Measurements from ENCODE around the gene PRKCQ. TPM values are rescaled to one million over a fixed set of nuclear protein-coding genes. Genes with fewer than 3 reads are reported as not detected.

Gene PRKCQ
- total RNA-seq, 2 experiments from 2014 or later: 4.0 to 7.8 TPM

DNA sequence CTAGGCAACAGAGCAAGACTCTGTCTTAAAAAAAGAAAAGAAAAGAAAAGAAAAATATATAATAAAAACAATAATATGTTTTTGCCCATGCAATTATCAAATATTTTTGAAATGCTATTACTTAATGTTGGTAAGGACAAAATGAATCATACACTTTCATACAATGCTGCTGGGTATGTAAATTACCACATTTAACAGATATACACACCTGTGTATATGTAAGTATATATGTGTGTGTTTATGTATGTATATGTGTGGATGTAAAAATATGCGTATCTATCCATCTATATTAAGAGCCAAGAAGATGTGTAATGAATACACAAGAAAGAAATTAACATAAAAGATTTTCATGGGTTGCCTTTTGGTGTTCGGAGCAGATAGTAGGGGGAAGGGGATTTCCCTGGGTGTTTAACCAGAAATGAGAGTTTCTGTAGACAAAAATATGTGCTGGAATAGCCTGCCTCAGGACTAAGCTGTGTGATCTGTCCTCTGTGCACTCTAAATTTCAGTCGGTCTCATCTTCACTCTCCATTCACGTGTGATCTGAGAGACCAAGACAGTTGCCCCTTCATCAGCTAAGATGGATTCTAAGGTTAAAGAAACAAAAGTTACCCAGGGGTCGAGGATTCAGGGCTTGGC, 61.2 kb downstream of the PRKCQ start:
- intact Hi-C loops (cut with micrococcal nuclease; ENCODE audit: unreplicated experiment): no loop called here
- H3K4me1 ChIP-seq (ENCODE audit: insufficient read depth, low read length, poor library complexity, severe bottlenecking): no peaks in the 10 kb centered on the region
- TF ChIP-seq EZH2phosphoT487 (IDR thresholded peaks at IDR 0.05; ENCODE audit: borderline replicate concordance, low read depth, low read length): no peak
- TF ChIP-seq, protein P1, sequence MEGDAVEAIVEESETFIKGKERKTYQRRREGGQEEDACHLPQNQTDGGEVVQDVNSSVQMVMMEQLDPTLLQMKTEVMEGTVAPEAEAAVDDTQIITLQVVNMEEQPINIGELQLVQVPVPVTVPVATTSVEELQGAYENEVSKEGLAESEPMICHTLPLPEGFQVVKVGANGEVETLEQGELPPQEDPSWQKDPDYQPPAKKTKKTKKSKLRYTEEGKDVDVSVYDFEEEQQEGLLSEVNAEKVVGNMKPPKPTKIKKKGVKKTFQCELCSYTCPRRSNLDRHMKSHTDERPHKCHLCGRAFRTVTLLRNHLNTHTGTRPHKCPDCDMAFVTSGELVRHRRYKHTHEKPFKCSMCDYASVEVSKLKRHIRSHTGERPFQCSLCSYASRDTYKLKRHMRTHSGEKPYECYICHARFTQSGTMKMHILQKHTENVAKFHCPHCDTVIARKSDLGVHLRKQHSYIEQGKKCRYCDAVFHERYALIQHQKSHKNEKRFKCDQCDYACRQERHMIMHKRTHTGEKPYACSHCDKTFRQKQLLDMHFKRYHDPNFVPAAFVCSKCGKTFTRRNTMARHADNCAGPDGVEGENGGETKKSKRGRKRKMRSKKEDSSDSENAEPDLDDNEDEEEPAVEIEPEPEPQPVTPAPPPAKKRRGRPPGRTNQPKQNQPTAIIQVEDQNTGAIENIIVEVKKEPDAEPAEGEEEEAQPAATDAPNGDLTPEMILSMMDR (conservative IDR thresholded peaks at IDR 0.05; ENCODE audit: low read length): no peak
- no peak overlapping the region for H2AFZ ChIP-seq (ENCODE audit: low read length)
- H3K79me2 ChIP-seq (ENCODE audit: insufficient read depth, low read depth, low read length): no peaks in the 10 kb centered on the region
- H3K4me3 ChIP-seq (ENCODE audit: low read depth, low read length, poor library complexity, severe bottlenecking): no peak overlapping the region
- no peaks in the 10 kb centered on the region for H3K36me3 ChIP-seq (ENCODE audit: insufficient read depth, low read length)
- ChIA-PET CTCF (ENCODE audit: unreplicated experiment) (no interaction called here), POLR2A (no interaction called here)
- H3K27ac ChIP-seq (ENCODE audit: low read depth, low read length, poor library complexity, severe bottlenecking): no peak overlapping the region
- no peaks in the 10 kb centered on the region for H3K9me3 ChIP-seq (ENCODE audit: low read length)
- no TSS peak for BruUV-seq (replicated peaks)
- DNase-seq (ENCODE audit: low spot score): no peak
- H4K20me1 ChIP-seq (ENCODE audit: insufficient read depth, low read length): no peaks in the 10 kb centered on the region
- H3K4me2 ChIP-seq (ENCODE audit: low read length): no peak overlapping the region
- H3K9me2 ChIP-seq (ENCODE audit: insufficient read depth, low read length): no peaks in the 10 kb centered on the region

DNA sequence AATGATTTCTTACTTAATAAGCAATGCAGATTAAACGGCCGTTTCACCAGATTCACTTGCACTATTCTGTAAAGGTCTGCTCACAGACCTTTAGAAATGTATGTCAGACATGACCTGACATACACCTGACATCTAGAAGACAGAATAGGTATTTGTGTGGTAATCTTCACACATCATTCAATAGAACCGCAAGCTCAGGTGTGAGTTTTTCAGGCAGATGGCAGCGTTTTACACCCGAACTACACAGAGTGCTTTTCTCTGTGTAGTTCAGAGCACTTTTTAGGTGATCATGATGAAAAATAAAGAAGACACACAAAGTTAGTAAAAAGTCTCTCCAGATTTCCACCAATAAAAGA, 63.2 kb downstream of the PRKCQ start:
- CTCF ChIA-PET (ENCODE audit: unreplicated experiment): no interaction called here
- Histone ChIP-seq H3K9me3 (ENCODE audit: low read length) (no peaks in the 10 kb centered on the region), H3K27ac (ENCODE audit: low read depth, low read length, poor library complexity, severe bottlenecking) (no peak overlapping the region), H3K4me1 (ENCODE audit: insufficient read depth, low read length, poor library complexity, severe bottlenecking) (no peaks in the 10 kb centered on the region), H2AFZ (ENCODE audit: low read length) (no peak overlapping the region), H3K79me2 (ENCODE audit: insufficient read depth, low read depth, low read length) (no peaks in the 10 kb centered on the region), H4K20me1 (ENCODE audit: insufficient read depth, low read length) (no peaks in the 10 kb centered on the region), H3K9me2 (ENCODE audit: insufficient read depth, low read length) (no peaks in the 10 kb centered on the region), H3K36me3 (ENCODE audit: insufficient read depth, low read length) (no peaks in the 10 kb centered on the region; the same call in 1 of the 2 replicates), H3K4me3 (ENCODE audit: low read depth, low read length, poor library complexity, severe bottlenecking) (no peak overlapping the region), H3K4me2 (ENCODE audit: low read length) (no peak overlapping the region)
- intact Hi-C loops (cut with micrococcal nuclease; ENCODE audit: unreplicated experiment): no loop called here
- DNase-seq (ENCODE audit: low spot score): no peak
- no TSS peak for BruUV-seq (replicated peaks)
- TF ChIP-seq, protein P1 (conservative IDR thresholded peaks at IDR 0.05; ENCODE audit: low read length): no peak
- no peak for TF ChIP-seq EZH2phosphoT487 (IDR thresholded peaks at IDR 0.05; ENCODE audit: borderline replicate concordance, low read depth, low read length)
- POLR2A ChIA-PET: interaction anchor here (0.7 kb wide), 1 partner anchor 40 kb away, joined by 7 read pairs; no protein-coding TSS in a partner anchor

DNA sequence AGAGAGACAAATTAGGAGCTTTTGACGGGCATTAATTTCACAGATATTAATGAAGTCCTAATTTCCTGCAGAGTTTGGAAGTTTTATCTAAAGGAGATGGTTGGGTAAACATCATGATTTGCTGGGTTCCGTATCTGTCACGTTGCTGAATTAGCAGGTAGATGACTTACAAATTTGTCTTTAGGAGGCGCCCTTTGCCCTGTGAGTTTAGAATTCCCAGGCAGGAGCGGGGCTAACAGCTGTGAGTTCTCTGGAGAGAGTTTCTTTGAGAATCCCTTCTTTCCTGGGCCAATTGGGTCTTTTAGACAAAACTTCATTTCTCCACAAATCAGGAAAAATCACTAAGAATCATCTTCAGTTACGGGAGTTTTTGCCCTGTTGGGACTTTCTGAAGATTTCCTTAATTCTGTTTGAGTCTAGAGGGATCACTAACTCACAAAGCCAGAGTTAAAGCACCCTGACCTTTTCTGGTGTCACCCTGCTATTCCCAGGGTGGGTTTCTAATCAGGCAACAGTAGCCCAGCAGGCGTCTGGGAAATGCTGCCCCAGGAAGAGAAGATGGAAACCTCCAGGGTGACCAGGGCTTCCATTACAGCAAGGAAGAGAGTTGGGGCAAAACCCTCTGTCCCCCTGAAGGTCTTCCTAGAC, 63.7 kb downstream of the PRKCQ start:
- DNase-seq (ENCODE audit: low spot score): no peak
- intact Hi-C loops (cut with micrococcal nuclease; ENCODE audit: unreplicated experiment): no loop called here
- BruUV-seq (replicated peaks): no TSS peak
- H3K9me3 ChIP-seq (ENCODE audit: low read length): peaks cover 2% of the 10 kb centered on the region
- ChIA-PET CTCF (ENCODE audit: unreplicated experiment) (no interaction called here), POLR2A (no interaction called here)
- no peak overlapping the region for H3K4me2 ChIP-seq (ENCODE audit: low read length)
- no peak overlapping the region for H3K4me3 ChIP-seq (ENCODE audit: low read depth, low read length, poor library complexity, severe bottlenecking)
- TF ChIP-seq, protein P1 (conservative IDR thresholded peaks at IDR 0.05; ENCODE audit: low read length): peak; percentile 27; the same call in 1 of the 2 replicates
- TF ChIP-seq EZH2phosphoT487 (IDR thresholded peaks at IDR 0.05; ENCODE audit: borderline replicate concordance, low read depth, low read length): no peak
- no peak overlapping the region for H2AFZ ChIP-seq (ENCODE audit: low read length)
- no peak overlapping the region for H3K27ac ChIP-seq (ENCODE audit: low read depth, low read length, poor library complexity, severe bottlenecking)
- H3K9me2 ChIP-seq (ENCODE audit: insufficient read depth, low read length): no peaks in the 10 kb centered on the region
- no peaks in the 10 kb centered on the region for H3K4me1 ChIP-seq (ENCODE audit: insufficient read depth, low read length, poor library complexity, severe bottlenecking)
- H3K79me2 ChIP-seq (ENCODE audit: insufficient read depth, low read depth, low read length): no peaks in the 10 kb centered on the region
- peaks cover 4% of the 10 kb centered on the region for H3K36me3 ChIP-seq (ENCODE audit: insufficient read depth, low read length)
- H4K20me1 ChIP-seq (ENCODE audit: insufficient read depth, low read length): no peaks in the 10 kb centered on the region

Measured in OCI-LY7 (cell line).